ENCODE results near the gene ATP1B3. TPM values are rescaled to one million over a fixed set of nuclear protein-coding genes. Genes with fewer than 3 reads are reported as not detected.
"Not testable (repeated sequence)": the region's sequence is repeated elsewhere in the genome, so short reads cannot be mapped to it uniquely, and the experiment has no call there.

The ATP1B3 gene
- total RNA-seq, 1 donor from 2014 or later = 248 TPM

- DNase-seq (ENCODE audit: low read depth) (no peak), FAIRE-seq (no peak)
- Histone ChIP-seq H3K4me1 (ENCODE audit: insufficient read depth, low read length) (no peaks in the 10 kb centered on the region), H3K36me3 (ENCODE audit: insufficient read depth, low read length) (no peaks in the 10 kb centered on the region), H3K27ac (ENCODE audit: low read depth, low read length) (no peak overlapping the region), H3K9ac (ENCODE audit: low read length) (no peak overlapping the region), H2AFZ (ENCODE audit: low read depth, low read length) (no peak overlapping the region), H3K79me2 (ENCODE audit: insufficient read depth, low read length) (no peaks in the 10 kb centered on the region), H3K4me3 (ENCODE audit: insufficient read depth, low read depth, low read length) (no peak overlapping the region), H3K4me2 (ENCODE audit: low read length) (no peak overlapping the region), H3K27me3 (ENCODE audit: insufficient read depth, low read length) (no peaks in the 10 kb centered on the region), H4K20me1 (ENCODE audit: insufficient read depth, low read length) (no peaks in the 10 kb centered on the region), H3K9me3 (ENCODE audit: insufficient read depth, low read depth, low read length) (no peaks in the 10 kb centered on the region)
- Mint-ChIP-seq H3K27ac (ENCODE audit: unreplicated experiment) (peak overlapping the region; percentile 7), H3K36me3 (ENCODE audit: low read depth, unreplicated experiment) (peaks cover 12% of the 10 kb centered on the region), H3K4me1 (ENCODE audit: low read depth, unreplicated experiment) (peaks cover 6% of the 10 kb centered on the region), H3K27me3 (ENCODE audit: low read depth, unreplicated experiment) (no peaks in the 10 kb centered on the region), H3K4me3 (ENCODE audit: unreplicated experiment) (no peak overlapping the region), H3K9me3 (ENCODE audit: unreplicated experiment) (no peaks in the 10 kb centered on the region)
- TF ChIP-seq EZH2 (IDR thresholded peaks at IDR 0.05; ENCODE audit: insufficient read depth, low read length) (no peak), CTCF (IDR thresholded peaks at IDR 0.05; ENCODE audit: insufficient read depth, low read depth, low read length) (no peak)
These were observed 96.0 kb downstream of the ATP1B3 start for GRCh38 chr3:141972399-141972798.

GRCh38 chr3:141974777-141975176, 98.3 kb downstream of the ATP1B3 start:
- not testable (repeated sequence) for FAIRE-seq; H2AFZ ChIP-seq (ENCODE audit: low read depth, low read length); H3K4me3 Mint-ChIP-seq (ENCODE audit: unreplicated experiment); DNase-seq (ENCODE audit: low read depth); H3K27ac Mint-ChIP-seq (ENCODE audit: unreplicated experiment); H3K9me3 ChIP-seq (ENCODE audit: insufficient read depth, low read depth, low read length); H3K27ac ChIP-seq (ENCODE audit: low read depth, low read length); H3K27me3 ChIP-seq (ENCODE audit: insufficient read depth, low read length); H3K27me3 Mint-ChIP-seq (ENCODE audit: low read depth, unreplicated experiment); H3K79me2 ChIP-seq (ENCODE audit: insufficient read depth, low read length); H3K4me2 ChIP-seq (ENCODE audit: low read length); H4K20me1 ChIP-seq (ENCODE audit: insufficient read depth, low read length); H3K4me3 ChIP-seq (ENCODE audit: insufficient read depth, low read depth, low read length); H3K36me3 ChIP-seq (ENCODE audit: insufficient read depth, low read length); H3K4me1 Mint-ChIP-seq (ENCODE audit: low read depth, unreplicated experiment); H3K9me3 Mint-ChIP-seq (ENCODE audit: unreplicated experiment); H3K4me1 ChIP-seq (ENCODE audit: insufficient read depth, low read length); H3K9ac ChIP-seq (ENCODE audit: low read length)
- peaks cover 12% of the 10 kb centered on the region for H3K36me3 Mint-ChIP-seq (ENCODE audit: low read depth, unreplicated experiment)

Other genes with a start within 250 kb of the ATP1B3 start
- 166 and 168 TPM in 2 replicates for gene RNF7, start 138.3 kb upstream of the ATP1B3 start, total RNA-seq
- gene GRK7, start 113.2 kb upstream of the ATP1B3 start, total RNA-seq = not detected in 2 replicates